ENCODE results near the gene SEMA3C. TPM values are rescaled to one million over a fixed set of nuclear protein-coding genes. Genes with fewer than 3 reads are reported as not detected.

Gene SEMA3C
- total and polyA plus RNA-seq, 2 donors (not counting 1 experiment from before 2014, with no cell fraction given) = 0.06 TPM; not detected in 1

DNA sequence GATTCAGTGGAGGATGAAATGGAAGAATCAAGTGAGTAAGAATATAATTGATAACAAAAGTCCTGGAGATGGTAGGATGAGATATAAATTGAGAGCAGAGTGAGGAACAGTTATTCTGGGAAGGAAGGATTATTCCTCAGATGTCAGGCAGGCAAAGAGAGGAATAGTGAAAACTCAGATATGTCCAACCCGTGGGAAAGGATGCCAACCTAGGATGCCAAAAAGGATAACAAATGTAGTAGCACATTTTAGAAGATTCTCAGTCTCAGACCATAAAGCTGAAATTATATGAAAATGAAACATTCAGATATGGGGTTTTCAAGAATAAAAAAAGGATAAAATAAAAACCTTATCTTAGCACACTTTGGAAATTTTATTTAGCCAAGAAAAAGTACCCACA is 131.1 kb downstream of the SEMA3C start:
- Histone ChIP-seq H2AFZ (ENCODE audit: insufficient read depth, low read depth, low read length, poor library complexity, severe bottlenecking) (no peak overlapping the region), H3K36me3 (replicated peaks in 1 of 2; ENCODE audit: control extremely low read depth in 1 of 2, control insufficient read depth in 1 of 2, extremely low read depth in 1 of 2, insufficient read depth in 2 of 2, low read length in 1 of 2) (no peaks in the 10 kb centered on the region), H3K4me3 (ENCODE audit: control extremely low read depth in 1 of 5, extremely low read depth in 1 of 5, insufficient read depth in 1 of 5, low read depth in 2 of 5, low read length in 4 of 5) (no peak overlapping the region), H3K4me1 (ENCODE audit: control insufficient read depth in 2 of 2, insufficient read depth in 2 of 2, low read length in 2 of 2) (no peaks in the 10 kb centered on the region), H3K9me3 (ENCODE audit: control extremely low read depth in 1 of 3, control insufficient read depth in 2 of 3, insufficient read depth in 1 of 3, low read length in 2 of 3) (no peaks in the 10 kb centered on the region), H4K20me1 (ENCODE audit: control insufficient read depth, insufficient read depth, low read length, poor library complexity, severe bottlenecking) (no peaks in the 10 kb centered on the region), H3K4me2 (replicated peaks; ENCODE audit: low read depth, low read length, poor library complexity, severe bottlenecking) (no peak overlapping the region), H3K79me2 (ENCODE audit: control insufficient read depth, insufficient read depth, low read length) (no peaks in the 10 kb centered on the region), H3K27me3 (replicated peaks in 1 of 4; ENCODE audit: control extremely low read depth in 1 of 4, control insufficient read depth in 3 of 4, insufficient read depth in 4 of 4, low read length in 3 of 4) (no peaks in the 10 kb centered on the region), H3K27ac (ENCODE audit: low read length in 2 of 2) (no peak overlapping the region), H3K9ac (ENCODE audit: low read length) (no peak overlapping the region)
- ChIA-PET CTCF (no interaction called here), POLR2A (no interaction called here)
- Mint-ChIP-seq H3K27me3 (no peaks in the 10 kb centered on the region), H3K4me1 (no peaks in the 10 kb centered on the region), H3K4me3 (no peak overlapping the region), H3K9me3 (ENCODE audit: insufficient read depth) (no peaks in the 10 kb centered on the region), H3K27ac (no peak overlapping the region)
- TF ChIP-seq, protein P1, sequence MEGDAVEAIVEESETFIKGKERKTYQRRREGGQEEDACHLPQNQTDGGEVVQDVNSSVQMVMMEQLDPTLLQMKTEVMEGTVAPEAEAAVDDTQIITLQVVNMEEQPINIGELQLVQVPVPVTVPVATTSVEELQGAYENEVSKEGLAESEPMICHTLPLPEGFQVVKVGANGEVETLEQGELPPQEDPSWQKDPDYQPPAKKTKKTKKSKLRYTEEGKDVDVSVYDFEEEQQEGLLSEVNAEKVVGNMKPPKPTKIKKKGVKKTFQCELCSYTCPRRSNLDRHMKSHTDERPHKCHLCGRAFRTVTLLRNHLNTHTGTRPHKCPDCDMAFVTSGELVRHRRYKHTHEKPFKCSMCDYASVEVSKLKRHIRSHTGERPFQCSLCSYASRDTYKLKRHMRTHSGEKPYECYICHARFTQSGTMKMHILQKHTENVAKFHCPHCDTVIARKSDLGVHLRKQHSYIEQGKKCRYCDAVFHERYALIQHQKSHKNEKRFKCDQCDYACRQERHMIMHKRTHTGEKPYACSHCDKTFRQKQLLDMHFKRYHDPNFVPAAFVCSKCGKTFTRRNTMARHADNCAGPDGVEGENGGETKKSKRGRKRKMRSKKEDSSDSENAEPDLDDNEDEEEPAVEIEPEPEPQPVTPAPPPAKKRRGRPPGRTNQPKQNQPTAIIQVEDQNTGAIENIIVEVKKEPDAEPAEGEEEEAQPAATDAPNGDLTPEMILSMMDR (IDR thresholded peaks at IDR 0.05) = no peak
- no peak for TF ChIP-seq EZH2 (IDR thresholded peaks at IDR 0.05; ENCODE audit: borderline replicate concordance, insufficient read depth, low read depth, low read length, poor library complexity, severe bottlenecking)
- DNase-seq (no peak), ATAC-seq (ENCODE audit: low read depth) (no peak)
- intact Hi-C loops (cut with micrococcal nuclease) = no loop called here
- WGBS (ENCODE audit: insufficient coverage) = no CpG with 5 or more reads among the region's 1 CpG

DNA sequence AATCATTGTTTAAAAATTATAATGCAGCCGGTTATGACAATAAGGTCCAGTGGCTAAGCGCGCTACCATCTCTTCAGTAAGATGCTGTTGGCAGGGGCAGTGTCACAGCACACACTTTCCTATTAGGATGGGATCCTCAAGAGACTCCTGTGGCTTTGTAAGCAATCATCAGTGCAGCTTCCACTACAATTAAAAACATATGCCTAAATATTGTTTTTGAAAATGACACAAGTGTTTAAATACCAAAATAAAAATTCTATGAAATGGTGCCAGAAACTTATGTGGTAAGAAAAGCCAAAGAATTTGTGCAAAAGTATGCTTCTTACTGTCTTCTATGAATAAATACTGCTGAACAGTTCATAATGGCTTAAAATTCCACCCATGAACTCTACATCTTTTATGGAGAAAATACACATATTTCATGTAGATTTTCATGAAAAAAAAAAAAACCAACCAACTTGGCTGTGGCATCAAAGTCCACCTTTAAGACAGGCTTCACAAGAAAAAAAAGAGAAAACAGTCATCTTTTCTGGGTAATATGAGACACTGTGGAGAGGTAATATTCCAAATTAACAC is 132.8 kb downstream of the SEMA3C start:
- Histone ChIP-seq H3K4me3 (ENCODE audit: control extremely low read depth in 1 of 5, extremely low read depth in 1 of 5, insufficient read depth in 1 of 5, low read depth in 2 of 5, low read length in 4 of 5) (no peak overlapping the region), H3K9ac (ENCODE audit: low read length) (no peak overlapping the region), H3K4me2 (replicated peaks; ENCODE audit: low read depth, low read length, poor library complexity, severe bottlenecking) (no peak overlapping the region), H3K79me2 (ENCODE audit: control insufficient read depth, insufficient read depth, low read length) (no peaks in the 10 kb centered on the region), H3K27me3 (replicated peaks in 1 of 4; ENCODE audit: control extremely low read depth in 1 of 4, control insufficient read depth in 3 of 4, insufficient read depth in 4 of 4, low read length in 3 of 4) (no peaks in the 10 kb centered on the region), H2AFZ (ENCODE audit: insufficient read depth, low read depth, low read length, poor library complexity, severe bottlenecking) (no peak overlapping the region), H3K4me1 (ENCODE audit: control insufficient read depth in 2 of 2, insufficient read depth in 2 of 2, low read length in 2 of 2) (no peaks in the 10 kb centered on the region), H3K27ac (ENCODE audit: low read length in 2 of 2) (no peak overlapping the region), H3K36me3 (replicated peaks in 1 of 2; ENCODE audit: control extremely low read depth in 1 of 2, control insufficient read depth in 1 of 2, extremely low read depth in 1 of 2, insufficient read depth in 2 of 2, low read length in 1 of 2) (no peaks in the 10 kb centered on the region), H4K20me1 (ENCODE audit: control insufficient read depth, insufficient read depth, low read length, poor library complexity, severe bottlenecking) (no peaks in the 10 kb centered on the region), H3K9me3 (ENCODE audit: control extremely low read depth in 1 of 3, control insufficient read depth in 2 of 3, insufficient read depth in 1 of 3, low read length in 2 of 3) (no peaks in the 10 kb centered on the region)
- H3K4me1 Mint-ChIP-seq = no peaks in the 10 kb centered on the region
- 100% methylated on average over 2 of the region's 3 CpGs for WGBS (ENCODE audit: insufficient coverage)
- DNase-seq (no peak), ATAC-seq (ENCODE audit: low read depth) (no peak)
- H3K4me3 Mint-ChIP-seq = no peak overlapping the region
- intact Hi-C loops (cut with micrococcal nuclease) = no loop called here
- H3K27me3 Mint-ChIP-seq = no peaks in the 10 kb centered on the region
- CTCF ChIA-PET = no interaction called here
- no peaks in the 10 kb centered on the region for H3K9me3 Mint-ChIP-seq (ENCODE audit: insufficient read depth)
- POLR2A ChIA-PET = no interaction called here
- H3K27ac Mint-ChIP-seq = no peak overlapping the region
- TF ChIP-seq, protein P1 (IDR thresholded peaks at IDR 0.05) = no peak
- no peak for TF ChIP-seq EZH2 (IDR thresholded peaks at IDR 0.05; ENCODE audit: borderline replicate concordance, insufficient read depth, low read depth, low read length, poor library complexity, severe bottlenecking)

All from B cell (primary cell).